Neural cell (in vitro differentiated cells): ENCODE results near the gene FCER1A.

Experiments used
- CTCF ChIP-seq: fragments of 450-650 bp; IDR thresholded peaks from 2 replicates; pipeline ENCODE4 v1.5.1; 2014; ENCODE audit warnings: antibody characterized with exemption, mild to moderate bottlenecking, moderate library complexity; ENCODE audit not compliant: poor library complexity, severe bottlenecking
- EP300 ChIP-seq: fragments of 450-650 bp; conservative IDR thresholded peaks from 2 replicates; pipeline ENCODE4 v1.6.1; 2014; ENCODE audit warnings: antibody characterized with exemption, mild to moderate bottlenecking, moderate library complexity; ENCODE audit not compliant: poor library complexity, severe bottlenecking
- EZH2 ChIP-seq: fragments of 200-600, 300-800 bp; shearing (Covaris generic), sonication (generic); IDR thresholded peaks from 2 replicates; pipeline ENCODE4 v1.6.1; 2014; ENCODE audit warnings: antibody characterized with exemption, low read length, borderline replicate concordance, mild to moderate bottlenecking; ENCODE audit not compliant: insufficient read depth, poor library complexity, severe bottlenecking
- MXI1 ChIP-seq: fragments of 450-650 bp; conservative IDR thresholded peaks from 2 replicates; pipeline ENCODE4 v1.6.1; 2014; ENCODE audit warnings: antibody characterized with exemption, mild to moderate bottlenecking; ENCODE audit not compliant: poor library complexity, severe bottlenecking
- POLR2AphosphoS5 ChIP-seq: IDR thresholded peaks from 2 replicates; pipeline ENCODE4 v1.6.1; 2012
- RAD21 ChIP-seq: fragments of 450-650 bp; conservative IDR thresholded peaks from 2 replicates; pipeline ENCODE4 v1.6.1; 2014; ENCODE audit warnings: antibody characterized with exemption, mild to moderate bottlenecking, moderate library complexity
- SMC3 ChIP-seq: fragments of 450-650 bp; conservative IDR thresholded peaks from 2 replicates; pipeline ENCODE4 v1.6.1; 2014; ENCODE audit warnings: antibody characterized with exemption, mild to moderate bottlenecking, moderate library complexity; ENCODE audit not compliant: poor library complexity
- TAF1 ChIP-seq: IDR thresholded peaks from 2 replicates; pipeline ENCODE4 v1.6.1; 2012; ENCODE audit warnings: low read depth
- TF ChIP-seq, protein P1 (sequence below): IDR thresholded peaks from 2 replicates; pipeline ENCODE4 v1.6.1; 2012; ENCODE audit warnings: borderline replicate concordance

DNA sequence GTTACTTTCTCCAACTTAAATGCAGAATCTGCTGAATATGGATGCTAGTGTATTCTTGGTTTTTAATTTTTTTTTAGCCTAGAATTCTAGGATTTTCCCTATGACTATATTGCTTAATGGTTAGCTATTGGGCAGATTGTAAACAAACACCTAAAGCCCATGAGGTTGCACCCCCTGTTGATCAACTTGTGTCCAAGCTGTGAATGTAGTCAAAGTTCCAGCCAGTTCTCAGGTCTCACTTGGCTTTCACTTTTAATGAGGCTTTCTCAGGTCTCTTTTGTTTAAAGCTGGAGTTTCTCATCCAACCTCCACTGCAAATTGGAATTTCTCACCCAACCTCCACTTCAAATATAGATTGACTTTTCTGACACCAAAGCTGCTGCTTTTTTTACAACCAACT is 35.9 kb downstream of the FCER1A start:
- TF ChIP-seq POLR2AphosphoS5 (no peak), CTCF (no peak), EZH2 (no peak), TAF1 (no peak), SMC3 (no peak), EP300 (no peak), RAD21 (no peak), MXI1 (no peak)
- TF ChIP-seq, protein P1, sequence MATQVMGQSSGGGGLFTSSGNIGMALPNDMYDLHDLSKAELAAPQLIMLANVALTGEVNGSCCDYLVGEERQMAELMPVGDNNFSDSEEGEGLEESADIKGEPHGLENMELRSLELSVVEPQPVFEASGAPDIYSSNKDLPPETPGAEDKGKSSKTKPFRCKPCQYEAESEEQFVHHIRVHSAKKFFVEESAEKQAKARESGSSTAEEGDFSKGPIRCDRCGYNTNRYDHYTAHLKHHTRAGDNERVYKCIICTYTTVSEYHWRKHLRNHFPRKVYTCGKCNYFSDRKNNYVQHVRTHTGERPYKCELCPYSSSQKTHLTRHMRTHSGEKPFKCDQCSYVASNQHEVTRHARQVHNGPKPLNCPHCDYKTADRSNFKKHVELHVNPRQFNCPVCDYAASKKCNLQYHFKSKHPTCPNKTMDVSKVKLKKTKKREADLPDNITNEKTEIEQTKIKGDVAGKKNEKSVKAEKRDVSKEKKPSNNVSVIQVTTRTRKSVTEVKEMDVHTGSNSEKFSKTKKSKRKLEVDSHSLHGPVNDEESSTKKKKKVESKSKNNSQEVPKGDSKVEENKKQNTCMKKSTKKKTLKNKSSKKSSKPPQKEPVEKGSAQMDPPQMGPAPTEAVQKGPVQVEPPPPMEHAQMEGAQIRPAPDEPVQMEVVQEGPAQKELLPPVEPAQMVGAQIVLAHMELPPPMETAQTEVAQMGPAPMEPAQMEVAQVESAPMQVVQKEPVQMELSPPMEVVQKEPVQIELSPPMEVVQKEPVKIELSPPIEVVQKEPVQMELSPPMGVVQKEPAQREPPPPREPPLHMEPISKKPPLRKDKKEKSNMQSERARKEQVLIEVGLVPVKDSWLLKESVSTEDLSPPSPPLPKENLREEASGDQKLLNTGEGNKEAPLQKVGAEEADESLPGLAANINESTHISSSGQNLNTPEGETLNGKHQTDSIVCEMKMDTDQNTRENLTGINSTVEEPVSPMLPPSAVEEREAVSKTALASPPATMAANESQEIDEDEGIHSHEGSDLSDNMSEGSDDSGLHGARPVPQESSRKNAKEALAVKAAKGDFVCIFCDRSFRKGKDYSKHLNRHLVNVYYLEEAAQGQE, result no peak
